Measurements from ENCODE around the gene PLCL2.

Gene PLCL2

GRCh38 chr3:16908896-16909295 is 24.1 kb downstream of the PLCL2 start:
- in situ Hi-C loops (cut with MboI; ENCODE audit: low pct_unique_long_range_greater_than_20kb, low sequenced_read_pairs) = no loop called here
- DNase-seq = no peak

GRCh38 chr3:16909802-16910201 is 25.0 kb downstream of the PLCL2 start:
- in situ Hi-C loops (cut with MboI; ENCODE audit: low pct_unique_long_range_greater_than_20kb, low sequenced_read_pairs) = no loop called here
- DNase-seq = no peak

GRCh38 chr3:16910207-16910606 is 25.5 kb downstream of the PLCL2 start:
- in situ Hi-C loops (cut with MboI; ENCODE audit: low pct_unique_long_range_greater_than_20kb, low sequenced_read_pairs) = no loop called here
- DNase-seq = no peak

GRCh38 chr3:16911916-16912315 is 27.2 kb downstream of the PLCL2 start:
- in situ Hi-C loops (cut with MboI; ENCODE audit: low pct_unique_long_range_greater_than_20kb, low sequenced_read_pairs) = no loop called here
- DNase-seq = no peak

- in situ Hi-C loops (cut with MboI; ENCODE audit: low pct_unique_long_range_greater_than_20kb, low sequenced_read_pairs) = no loop called here
- DNase-seq = no peak
These were observed 27.9 kb downstream of the PLCL2 start for GRCh38 chr3:16912400-16913263.

GRCh38 chr3:16913264-16913580 is 28.5 kb downstream of the PLCL2 start:
- in situ Hi-C loops (cut with MboI; ENCODE audit: low pct_unique_long_range_greater_than_20kb, low sequenced_read_pairs) = no loop called here
- no peak for DNase-seq

GRCh38 chr3:16916840-16917239 is 32.1 kb downstream of the PLCL2 start:
- in situ Hi-C loops (cut with MboI; ENCODE audit: low pct_unique_long_range_greater_than_20kb, low sequenced_read_pairs) = no loop called here
- no peak for DNase-seq

GRCh38 chr3:16917256-16917935 is 32.6 kb downstream of the PLCL2 start:
- in situ Hi-C loops (cut with MboI; ENCODE audit: low pct_unique_long_range_greater_than_20kb, low sequenced_read_pairs) = no loop called here
- no peak for DNase-seq

- in situ Hi-C loops (cut with MboI; ENCODE audit: low pct_unique_long_range_greater_than_20kb, low sequenced_read_pairs) = no loop called here
- no peak for DNase-seq
These were observed 33.4 kb downstream of the PLCL2 start for GRCh38 chr3:16917980-16918682.

GRCh38 chr3:16918683-16919025 is 33.9 kb downstream of the PLCL2 start:
- DNase-seq = no peak
- in situ Hi-C loops (cut with MboI; ENCODE audit: low pct_unique_long_range_greater_than_20kb, low sequenced_read_pairs) = no loop called here

GRCh38 chr3:16923112-16923511 is 38.4 kb downstream of the PLCL2 start:
- DNase-seq = no peak
- in situ Hi-C loops (cut with MboI; ENCODE audit: low pct_unique_long_range_greater_than_20kb, low sequenced_read_pairs) = no loop called here

GRCh38 chr3:16927485-16927884 is 42.7 kb downstream of the PLCL2 start:
- in situ Hi-C loops (cut with MboI; ENCODE audit: low pct_unique_long_range_greater_than_20kb, low sequenced_read_pairs) = no loop called here
- DNase-seq = no peak

GRCh38 chr3:16928386-16929132 is 43.8 kb downstream of the PLCL2 start:
- in situ Hi-C loops (cut with MboI; ENCODE audit: low pct_unique_long_range_greater_than_20kb, low sequenced_read_pairs) = no loop called here
- no peak for DNase-seq

GRCh38 chr3:16929311-16929710 is 44.6 kb downstream of the PLCL2 start:
- DNase-seq = no peak
- in situ Hi-C loops (cut with MboI; ENCODE audit: low pct_unique_long_range_greater_than_20kb, low sequenced_read_pairs) = no loop called here

GRCh38 chr3:16932877-16933276 is 48.1 kb downstream of the PLCL2 start:
- in situ Hi-C loops (cut with MboI; ENCODE audit: low pct_unique_long_range_greater_than_20kb, low sequenced_read_pairs) = no loop called here
- no peak for DNase-seq

- DNase-seq = no peak
- in situ Hi-C loops (cut with MboI; ENCODE audit: low pct_unique_long_range_greater_than_20kb, low sequenced_read_pairs) = no loop called here
These were observed 51.0 kb downstream of the PLCL2 start for GRCh38 chr3:16935781-16936180.

- peak; percentile 76 for DNase-seq
- in situ Hi-C loops (cut with MboI; ENCODE audit: low pct_unique_long_range_greater_than_20kb, low sequenced_read_pairs) = no loop called here
These were observed 51.5 kb downstream of the PLCL2 start for GRCh38 chr3:16936233-16936632.

GRCh38 chr3:16936676-16937230 is 52.0 kb downstream of the PLCL2 start:
- in situ Hi-C loops (cut with MboI; ENCODE audit: low pct_unique_long_range_greater_than_20kb, low sequenced_read_pairs) = no loop called here
- peak; percentile 3 for DNase-seq

- in situ Hi-C loops (cut with MboI; ENCODE audit: low pct_unique_long_range_greater_than_20kb, low sequenced_read_pairs) = no loop called here
These were observed 52.6 kb downstream of the PLCL2 start for GRCh38 chr3:16937326-16937845.

More at GRCh38 chr3:16937326-16937845, 52.6 kb downstream of the PLCL2 start:
- no peak for DNase-seq
